Smooth muscle cell (in vitro differentiated cells): Measurements from ENCODE around the gene LAMC3. TPM values are rescaled to one million over a fixed set of nuclear protein-coding genes. Genes with fewer than 3 reads are reported as not detected.

ENCODE experiments used
- DNase-seq: peaks from one replicate; lab custom pipeline; 2025; ENCODE audit not compliant: unreplicated experiment; lab: John Stamatoyannopoulos, UW
- H2AFZ ChIP-seq: fragments of 200-600 bp; sonication (generic); 2 replicates; pipeline ENCODE4 v1.6.0; 2016; ENCODE audit warnings: antibody characterized with exemption, low read depth, mild to moderate bottlenecking
- H3F3A ChIP-seq: fragments of 200-600 bp; sonication (generic); 2 replicates; pipeline ENCODE4 v1.6.0; 2017; ENCODE audit warnings: antibody characterized with exemption, low read depth
- H3K27ac ChIP-seq: fragments of 200-600 bp; sonication (generic); 2 replicates; pipeline ENCODE4 v1.5.1; 2016; ENCODE audit warnings: low read depth, mild to moderate bottlenecking
- H3K27me3 ChIP-seq: fragments of 200-600 bp; sonication (generic); 2 replicates; pipeline ENCODE4 v1.6.1; 2016; ENCODE audit warnings: low read depth, mild to moderate bottlenecking
- H3K36me3 ChIP-seq: fragments of 200-600 bp; sonication (generic); 2 replicates; pipeline ENCODE4 v1.5.1; 2016; ENCODE audit warnings: low read depth
- H3K4me1 ChIP-seq: fragments of 200-600 bp; sonication (generic); 2 replicates; pipeline ENCODE4 v1.5.1; 2016; ENCODE audit warnings: low read depth
- H3K4me2 ChIP-seq: fragments of 200-600 bp; sonication (generic); 2 replicates; pipeline ENCODE4 v1.6.0; 2016; ENCODE audit warnings: mild to moderate bottlenecking
- H3K4me3 ChIP-seq: fragments of 200-600 bp; sonication (generic); 2 replicates; pipeline ENCODE4 v1.5.1; 2016; ENCODE audit warnings: mild to moderate bottlenecking
- H3K79me2 ChIP-seq: fragments of 200-600 bp; sonication (generic); 2 replicates; pipeline ENCODE4 v1.6.0; 2016; ENCODE audit warnings: low read depth, mild to moderate bottlenecking
- H3K9ac ChIP-seq: fragments of 200-600 bp; sonication (generic); 2 replicates; pipeline ENCODE4 v1.6.0; 2016; ENCODE audit warnings: low read depth
- H3K9me3 ChIP-seq: fragments of 200-600 bp; sonication (generic); replicated peaks from 2 replicates; pipeline ENCODE4 v1.5.1; 2016; ENCODE audit warnings: low read depth
- H4K20me1 ChIP-seq: fragments of 200-600 bp; sonication (generic); 2 replicates; pipeline ENCODE4 v1.6.0; 2016; ENCODE audit warnings: low read depth
- WGBS: methylation state at CpG from one replicate; pipeline ENCODE4 v1.1.7; 2016; ENCODE audit warnings: low lambda C conversion rate; 5-methylcytosine and 5-hydroxymethylcytosine counted together
- polyA plus RNA-seq: library from polyadenylated mRNA; unstranded; fragments of >200 nt; fragmentation: Nextera tagmentation; extraction: Ambion mirVana; gene quantifications from 2 replicates; pipeline ENCODE4 v1.2.1, GENCODE V29; 2016
- total RNA-seq: library from RNA; depleted of rRNA; stranded (reverse); fragments of >200 nt; gene quantifications from 2 replicates; pipeline ENCODE4 v1.2.3, GENCODE V29; 2014
- TF ChIP-seq, protein P1 (sequence below): fragments of 200-600 bp; sonication (generic); IDR thresholded peaks from 2 replicates; pipeline ENCODE4 v1.5.1; 2017; ENCODE audit warnings: borderline replicate concordance, mild to moderate bottlenecking, antibody characterized with exemption; ENCODE audit not compliant: insufficient read depth, poor library complexity, severe bottlenecking

Gene LAMC3
- total and polyA plus RNA-seq, 2 experiments from 2014 or later, result 21.3 to 72.0 TPM

DNA sequence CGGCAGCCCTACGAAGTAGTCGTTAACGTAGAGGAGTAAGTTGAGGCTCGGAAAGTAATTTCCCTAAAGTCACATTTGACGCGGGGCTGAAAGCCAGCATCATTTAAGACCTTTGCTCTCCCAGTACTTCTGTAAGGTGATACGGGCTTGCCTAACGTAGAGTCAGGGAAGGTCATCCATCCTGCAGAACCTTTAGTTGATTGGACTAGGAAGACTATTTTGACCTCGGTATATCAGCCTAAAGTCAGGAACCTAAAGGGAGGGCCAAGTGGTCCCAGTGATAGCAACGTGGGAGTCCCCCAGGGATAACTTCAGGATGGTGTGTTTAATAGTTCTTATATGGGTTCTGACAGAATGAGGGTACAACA, 117.1 kb downstream of the LAMC3 start:
- Histone ChIP-seq H3K9me3 (no peaks in the 10 kb centered on the region), H3K79me2 (peaks cover 32% of the 10 kb centered on the region), H3K27ac (peak overlapping the region; percentile 76), H3K4me2 (peak overlapping the region; percentile 91), H3K4me3 (peak overlapping the region; percentile 96), H3K4me1 (no peaks in the 10 kb centered on the region), H3F3A (no peaks in the 10 kb centered on the region), H3K9ac (peak overlapping the region; percentile 93), H3K27me3 (no peaks in the 10 kb centered on the region), H2AFZ (peak overlapping the region; percentile 78), H4K20me1 (peaks cover 4% of the 10 kb centered on the region), H3K36me3 (peaks cover 26% of the 10 kb centered on the region)
- 7% methylated on average over 11 of the region's 11 CpGs for WGBS
- TF ChIP-seq, protein P1, sequence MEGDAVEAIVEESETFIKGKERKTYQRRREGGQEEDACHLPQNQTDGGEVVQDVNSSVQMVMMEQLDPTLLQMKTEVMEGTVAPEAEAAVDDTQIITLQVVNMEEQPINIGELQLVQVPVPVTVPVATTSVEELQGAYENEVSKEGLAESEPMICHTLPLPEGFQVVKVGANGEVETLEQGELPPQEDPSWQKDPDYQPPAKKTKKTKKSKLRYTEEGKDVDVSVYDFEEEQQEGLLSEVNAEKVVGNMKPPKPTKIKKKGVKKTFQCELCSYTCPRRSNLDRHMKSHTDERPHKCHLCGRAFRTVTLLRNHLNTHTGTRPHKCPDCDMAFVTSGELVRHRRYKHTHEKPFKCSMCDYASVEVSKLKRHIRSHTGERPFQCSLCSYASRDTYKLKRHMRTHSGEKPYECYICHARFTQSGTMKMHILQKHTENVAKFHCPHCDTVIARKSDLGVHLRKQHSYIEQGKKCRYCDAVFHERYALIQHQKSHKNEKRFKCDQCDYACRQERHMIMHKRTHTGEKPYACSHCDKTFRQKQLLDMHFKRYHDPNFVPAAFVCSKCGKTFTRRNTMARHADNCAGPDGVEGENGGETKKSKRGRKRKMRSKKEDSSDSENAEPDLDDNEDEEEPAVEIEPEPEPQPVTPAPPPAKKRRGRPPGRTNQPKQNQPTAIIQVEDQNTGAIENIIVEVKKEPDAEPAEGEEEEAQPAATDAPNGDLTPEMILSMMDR, result no peak
- no peak for DNase-seq

GRCh38 chr9:131129183-131129582, 120.2 kb downstream of the LAMC3 start:
- H2AFZ ChIP-seq, result no peak overlapping the region
- H3K36me3 ChIP-seq, result peaks cover 32% of the 10 kb centered on the region
- H3K4me1 ChIP-seq, result no peaks in the 10 kb centered on the region
- H3F3A ChIP-seq, result no peaks in the 10 kb centered on the region
- H3K9me3 ChIP-seq, result no peaks in the 10 kb centered on the region
- no peaks in the 10 kb centered on the region for H3K27me3 ChIP-seq
- H4K20me1 ChIP-seq, result peaks cover 4% of the 10 kb centered on the region
- no peak for DNase-seq
- no peak overlapping the region for H3K27ac ChIP-seq
- H3K4me3 ChIP-seq, result no peak overlapping the region
- H3K9ac ChIP-seq, result no peak overlapping the region
- WGBS, result 88% methylated on average over 3 of the region's 3 CpGs
- no peak overlapping the region for H3K4me2 ChIP-seq
- TF ChIP-seq, protein P1, result no peak
- H3K79me2 ChIP-seq, result peaks cover 34% of the 10 kb centered on the region

- H3K4me2 ChIP-seq, result no peak overlapping the region
- H2AFZ ChIP-seq, result no peak overlapping the region
- no peaks in the 10 kb centered on the region for H3K79me2 ChIP-seq
- H3K4me1 ChIP-seq, result no peaks in the 10 kb centered on the region
- no peak overlapping the region for H3K9ac ChIP-seq
- WGBS, result 93% methylated on average over 2 of the region's 2 CpGs
- H4K20me1 ChIP-seq, result no peaks in the 10 kb centered on the region
- TF ChIP-seq, protein P1, result no peak
- no peaks in the 10 kb centered on the region for H3K27me3 ChIP-seq
- no peaks in the 10 kb centered on the region for H3K9me3 ChIP-seq
- H3K36me3 ChIP-seq, result peaks cover 47% of the 10 kb centered on the region
- H3K4me3 ChIP-seq, result no peak overlapping the region
- no peak overlapping the region for H3K27ac ChIP-seq
- no peak for DNase-seq
- H3F3A ChIP-seq, result no peaks in the 10 kb centered on the region
These were observed 129.7 kb downstream of the LAMC3 start for GRCh38 chr9:131138676-131139075.

GRCh38 chr9:131140112-131140511, 131.1 kb downstream of the LAMC3 start:
- Histone ChIP-seq H3K9ac (no peak overlapping the region), H3K36me3 (peaks cover 39% of the 10 kb centered on the region)
- TF ChIP-seq, protein P1, result no peak

More at GRCh38 chr9:131140112-131140511, 131.1 kb downstream of the LAMC3 start:
- Histone ChIP-seq H3K4me1 (no peaks in the 10 kb centered on the region), H3K79me2 (no peaks in the 10 kb centered on the region), H3K27me3 (no peaks in the 10 kb centered on the region), H3K4me2 (no peak overlapping the region), H3K9me3 (no peaks in the 10 kb centered on the region), H4K20me1 (no peaks in the 10 kb centered on the region), H3K27ac (no peak overlapping the region), H3F3A (no peaks in the 10 kb centered on the region), H3K4me3 (no peak overlapping the region), H2AFZ (no peak overlapping the region)
- no peak for DNase-seq
- WGBS, result 99% methylated on average over 4 of the region's 4 CpGs
